A549 treated with AZD9567 at 1 μM for 4 hours (cell line): ENCODE data around the gene FAM118A. TPM values are rescaled to one million over a fixed set of nuclear protein-coding genes. Genes with fewer than 3 reads are reported as not detected.

Experiments
- total RNA-seq: library from RNA; stranded (reverse); fragments of 200-300 nt; extraction: Qiagen RNA extraction; gene quantifications from 5 replicates; pipeline ENCODE4 v1.2.3, GENCODE V29; 2022; ENCODE audit not compliant: insufficient read depth

FAM118A gene
- total RNA-seq: 6.4 to 12.1 TPM (median 10.7 TPM) in 5 replicates

DNA sequence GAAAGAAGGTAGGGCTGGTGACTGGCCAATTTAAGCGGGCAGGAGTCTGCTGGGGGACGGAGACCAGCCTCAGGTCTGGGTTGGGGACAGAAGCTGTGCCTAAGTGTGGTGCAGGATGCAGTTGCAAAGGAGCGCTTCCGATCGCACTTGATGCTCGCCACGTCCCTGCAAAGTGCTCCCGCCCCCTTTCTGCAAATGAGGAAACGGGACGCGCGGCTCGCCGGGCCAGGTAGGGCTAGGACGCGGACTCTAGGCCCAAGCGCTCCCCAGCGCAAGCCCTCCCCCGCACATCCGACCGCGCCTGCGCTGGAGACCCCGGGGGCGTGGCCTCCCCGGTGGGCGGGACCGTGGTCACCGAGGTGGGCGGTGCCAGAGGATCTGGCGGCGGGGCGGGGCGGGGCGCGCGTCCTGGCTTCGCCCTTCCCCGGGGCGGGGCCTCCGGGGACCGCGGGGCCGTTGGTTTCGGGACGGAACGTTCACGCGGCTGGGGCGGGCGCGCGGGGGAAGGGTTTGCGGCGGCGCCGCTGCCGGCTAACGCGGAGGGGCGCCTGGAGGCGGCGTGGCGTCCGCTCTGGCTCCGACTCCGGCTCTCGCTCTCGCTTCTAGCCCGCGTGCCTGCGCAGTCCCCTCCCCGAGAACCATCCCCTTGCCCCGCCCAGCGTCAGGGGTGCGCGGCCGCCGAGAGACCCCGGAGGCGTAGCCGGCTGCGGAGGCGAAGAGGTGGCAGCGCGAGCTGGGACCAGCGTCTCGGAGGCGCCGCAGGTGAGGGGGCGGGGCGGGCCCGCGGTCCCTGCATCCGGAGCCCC lies at the start of gene FAM118A:
TSS of gene FAM118A (plus strand) at position 513 of the 806 bp plus-strand sequence. CDS start 12,446 bp downstream, outside the sequence.

DNA sequence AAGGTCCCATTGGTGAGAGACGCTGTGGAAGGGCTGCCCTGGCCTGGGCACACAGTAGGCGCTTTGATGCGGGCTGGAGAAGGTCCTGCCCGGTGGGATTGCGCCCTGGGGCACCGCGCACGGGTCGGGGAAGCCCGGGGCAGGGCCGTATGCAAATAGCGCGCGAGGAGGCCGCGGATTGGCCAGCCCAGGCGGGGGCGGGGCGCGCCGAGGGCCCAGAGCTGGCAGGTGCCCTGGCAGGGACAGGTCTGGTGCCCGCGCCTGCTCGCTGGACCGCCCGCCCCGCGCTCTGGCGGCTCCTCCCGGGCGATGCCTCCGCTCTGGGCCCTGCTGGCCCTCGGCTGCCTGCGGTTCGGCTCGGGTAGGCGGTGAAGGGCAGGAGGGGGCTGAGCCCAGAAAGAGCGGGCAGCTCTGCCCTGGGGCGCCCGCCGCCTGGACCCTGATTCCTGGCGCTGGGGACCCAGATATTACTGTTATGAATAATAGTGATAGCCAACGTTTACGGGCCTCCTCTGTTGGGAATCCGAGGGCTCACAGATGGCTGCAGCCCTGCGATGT lies 24.9 kb upstream of the FAM118A start, which contains the start of gene UPK3A:
TSS of gene UPK3A (plus strand) at position 245 of the 558 bp plus-strand sequence. CDS start at position 310, 65 bp downstream.

Other genes starting within 250 kb of the FAM118A start
- gene NUP50, start 146.0 kb upstream of the FAM118A start, total RNA-seq: 25.2 to 31.5 TPM (median 29.7 TPM) in 5 replicates
- gene KIAA0930, start 69.0 kb upstream of the FAM118A start, total RNA-seq: 60.6 to 80.2 TPM (median 74.7 TPM) in 5 replicates
- gene UPK3A, start 25.0 kb upstream of the FAM118A start, total RNA-seq: not detected in 5 replicates
- 0.02 TPM in 1 of 5 replicates, not detected in the others for gene SMC1B, start 103.7 kb downstream of the FAM118A start, total RNA-seq
- gene RIBC2, start 103.8 kb downstream of the FAM118A start, total RNA-seq: 1.4 to 8.3 TPM (median 1.8 TPM) in 5 replicates
- gene FBLN1, start 192.9 kb downstream of the FAM118A start, total RNA-seq: 38.0 to 54.0 TPM (median 52.1 TPM) in 5 replicates